WTC11 (cell line): ENCODE results near the gene BHLHE40. TPM values are rescaled to one million over a fixed set of nuclear protein-coding genes. Genes with fewer than 3 reads are reported as not detected.

Experiments used
- ATAC-seq: fragments of 200-7000 bp; cut with Tn5 transposase; 2 replicates; pipeline ENCODE4 v1.10.0; 2021; ENCODE audit warnings: mild to moderate bottlenecking, moderate library complexity
- CTCF ChIA-PET: fragments of 300-600 bp; sonication (Branson Sonifier 250); formaldehyde crosslinking; loops from one replicate; lab custom pipeline; 2021; ENCODE audit warnings: antibody characterized with exemption; lab: Charles Lee
- POLR2A ChIA-PET: fragments of 350-600 bp; sonication (Branson Sonifier 250); formaldehyde crosslinking; loops from one replicate; lab custom pipeline; 2021; ENCODE audit warnings: antibody characterized with exemption; lab: Charles Lee
- DNase-seq: peaks from one replicate; pipeline ENCODE4 v3.0.0; 2021; ENCODE audit warnings: low spot score
- H3K27ac Mint-ChIP-seq: 2 replicates; pipeline ENCODE4 v1.8.0; 2021; ENCODE audit warnings: mixed read lengths
- H3K27me3 Mint-ChIP-seq: 2 replicates; pipeline ENCODE4 v1.8.0; 2021; ENCODE audit warnings: low read depth, mild to moderate bottlenecking, moderate library complexity, mixed read lengths
- H3K36me3 Mint-ChIP-seq: 2 replicates; pipeline ENCODE4 v1.8.0; 2021; ENCODE audit warnings: mixed read lengths
- H3K4me1 Mint-ChIP-seq: 2 replicates; pipeline ENCODE4 v1.8.0; 2022; ENCODE audit warnings: mixed read lengths
- H3K4me3 Mint-ChIP-seq: 2 replicates; pipeline ENCODE4 v1.8.0; 2021; ENCODE audit warnings: mild to moderate bottlenecking, moderate library complexity, mixed read lengths
- H3K9me3 Mint-ChIP-seq: 2 replicates; pipeline ENCODE4 v1.8.0; 2021; ENCODE audit warnings: mixed read lengths
- ATF1 ChIP-seq: sonication (generic); formaldehyde crosslinking; IDR thresholded peaks from 2 replicates; pipeline ENCODE4 v1.8.1; 2023; ENCODE audit warnings: mild to moderate bottlenecking, moderate library complexity, missing genetic modification reagents
- ATF6 ChIP-seq: sonication (generic); formaldehyde crosslinking; IDR thresholded peaks from 2 replicates; pipeline ENCODE4 v1.8.1; 2023; ENCODE audit warnings: mild to moderate bottlenecking, missing genetic modification reagents
- CREM ChIP-seq: sonication (generic); formaldehyde crosslinking; IDR thresholded peaks from 2 replicates; pipeline ENCODE4 v1.8.1; 2022; ENCODE audit warnings: mild to moderate bottlenecking, missing genetic modification reagents, moderate library complexity
- E2F1 ChIP-seq: sonication (generic); formaldehyde crosslinking; IDR thresholded peaks from 2 replicates; pipeline ENCODE4 v1.8.0; 2022; ENCODE audit warnings: mild to moderate bottlenecking, missing genetic modification reagents
- E2F5 ChIP-seq: sonication (generic); formaldehyde crosslinking; IDR thresholded peaks from 2 replicates; pipeline ENCODE4 v1.8.1; 2022; ENCODE audit warnings: mild to moderate bottlenecking, moderate library complexity, missing genetic modification reagents
- ELF4 ChIP-seq: sonication (generic); formaldehyde crosslinking; IDR thresholded peaks from 2 replicates; pipeline ENCODE4 v1.8.1; 2022; ENCODE audit warnings: low read depth, mild to moderate bottlenecking, moderate library complexity, missing genetic modification reagents
- ESRRA ChIP-seq: sonication (generic); formaldehyde crosslinking; IDR thresholded peaks from 2 replicates; pipeline ENCODE4 v1.8.1; 2022; ENCODE audit warnings: mild to moderate bottlenecking, missing genetic modification reagents, borderline replicate concordance
- FOXP1 ChIP-seq: sonication (generic); formaldehyde crosslinking; IDR thresholded peaks from 2 replicates; pipeline ENCODE4 v1.8.0; 2022; ENCODE audit warnings: missing genetic modification reagents, mild to moderate bottlenecking, moderate library complexity, borderline replicate concordance
- GTF2I ChIP-seq: fragments of 250-450 bp; sonication (Bioruptor Pico); conservative IDR thresholded peaks from 2 replicates; pipeline ENCODE4 v1.4.0; 2021; ENCODE audit warnings: mild to moderate bottlenecking
- HMGXB4 ChIP-seq: sonication (generic); formaldehyde crosslinking; IDR thresholded peaks from 2 replicates; pipeline ENCODE4 v1.8.1; 2023; ENCODE audit warnings: mild to moderate bottlenecking, moderate library complexity, missing genetic modification reagents
- JUN ChIP-seq: sonication (generic); formaldehyde crosslinking; IDR thresholded peaks from 2 replicates; pipeline ENCODE4 v1.8.0; 2023; ENCODE audit warnings: mild to moderate bottlenecking, missing genetic modification reagents
- MYBL2 ChIP-seq: sonication (generic); formaldehyde crosslinking; IDR thresholded peaks from 2 replicates; pipeline ENCODE4 v1.8.1; 2023; ENCODE audit warnings: mild to moderate bottlenecking, moderate library complexity, missing genetic modification reagents
- NFATC4 ChIP-seq: fragments of 250-450 bp; sonication (Bioruptor Pico); IDR thresholded peaks from 2 replicates; pipeline ENCODE4 v1.9.0; 2021; ENCODE audit warnings: mild to moderate bottlenecking
- NR1H2 ChIP-seq: sonication (generic); formaldehyde crosslinking; IDR thresholded peaks from 2 replicates; pipeline ENCODE4 v1.9.0; 2021; ENCODE audit warnings: mild to moderate bottlenecking, moderate library complexity, missing genetic modification reagents
- RORB ChIP-seq: fragments of 250-450 bp; sonication (Bioruptor Pico); IDR thresholded peaks from 2 replicates; pipeline ENCODE4 v1.9.0; 2021; ENCODE audit warnings: mild to moderate bottlenecking
- SMAD3 ChIP-seq: sonication (generic); formaldehyde crosslinking; IDR thresholded peaks from 2 replicates; pipeline ENCODE4 v1.8.0; 2022; ENCODE audit warnings: missing genetic modification reagents, mild to moderate bottlenecking, borderline replicate concordance
- SMAD4 ChIP-seq: sonication (generic); formaldehyde crosslinking; IDR thresholded peaks from 2 replicates; pipeline ENCODE4 v1.8.0; 2022; ENCODE audit warnings: mild to moderate bottlenecking, missing genetic modification reagents
- SP1 ChIP-seq: sonication (generic); formaldehyde crosslinking; conservative IDR thresholded peaks from 2 replicates; pipeline ENCODE4 v1.8.1; 2022; ENCODE audit warnings: missing genetic modification reagents
- USF2 ChIP-seq: sonication (generic); formaldehyde crosslinking; IDR thresholded peaks from 2 replicates; pipeline ENCODE4 v1.8.1; 2023; ENCODE audit warnings: mild to moderate bottlenecking, missing genetic modification reagents, moderate library complexity
- ZNF219 ChIP-seq: sonication (generic); formaldehyde crosslinking; IDR thresholded peaks from 2 replicates; pipeline ENCODE4 v1.8.0; 2023; ENCODE audit warnings: missing genetic modification reagents, mild to moderate bottlenecking, borderline replicate concordance
- ZNF232 ChIP-seq: sonication (generic); formaldehyde crosslinking; IDR thresholded peaks from 2 replicates; pipeline ENCODE4 v1.8.0; 2022; ENCODE audit warnings: mild to moderate bottlenecking, missing genetic modification reagents
- ZSCAN18 ChIP-seq: fragments of 250-450 bp; sonication (Bioruptor Pico); IDR thresholded peaks from 2 replicates; pipeline ENCODE4 v2.1.2; 2022; ENCODE audit warnings: mild to moderate bottlenecking, moderate library complexity
- total RNA-seq: library from RNA; stranded (reverse); gene quantifications from 3 replicates; pipeline ENCODE4 v1.2.3, GENCODE V29; 2021

The BHLHE40 gene
- total RNA-seq, 1 experiment from 2014 or later: 5.7 TPM

- ChIA-PET POLR2A (no interaction called here), CTCF (interaction anchor here (0.7 to 6.3 kb wide), 24 partner anchors 9 to 344 kb away, joined by 3 to 110 read pairs (median 4); no protein-coding TSS in a partner anchor)
- peak; percentile 67 for DNase-seq
- Mint-ChIP-seq H3K36me3 (peaks cover 10% of the 10 kb centered on the region), H3K27ac (peak overlapping the region; percentile 73; the same call in 1 of the 2 replicates), H3K27me3 (peaks cover 25% of the 10 kb centered on the region), H3K4me3 (peak overlapping the region; percentile 93), H3K9me3 (no peaks in the 10 kb centered on the region), H3K4me1 (peaks cover 33% of the 10 kb centered on the region)
- TF ChIP-seq ZNF219 (CRISPR knock-in tag) (no peak), ATF6 (CRISPR knock-in tag) (no peak), E2F5 (no peak), ZSCAN18 (CRISPR knock-in tag) (no peak), SP1 (CRISPR knock-in tag) (0 out of 2 replicates have a peak, but pooled peaks have one; percentile 2), SMAD4 (CRISPR knock-in tag) (no peak)
- ATAC-seq: peak; percentile 4
Measured at GRCh38 chr3:4977001-4977852, 2.0 kb upstream of the BHLHE40 start.

GRCh38 chr3:4977853-4978203, 1.4 kb upstream of the BHLHE40 start:
- CTCF ChIA-PET: interaction anchor here (1.3 to 6.3 kb wide), 8 partner anchors 9 to 627 kb away, joined by 3 to 110 read pairs (median 23); no protein-coding TSS in a partner anchor
- ATAC-seq (no peak), DNase-seq (no peak)
- Mint-ChIP-seq H3K27me3 (peaks cover 25% of the 10 kb centered on the region), H3K4me1 (peaks cover 33% of the 10 kb centered on the region), H3K4me3 (peak overlapping the region; percentile 93), H3K27ac (peak overlapping the region; percentile 73), H3K36me3 (peaks cover 14% of the 10 kb centered on the region), H3K9me3 (no peaks in the 10 kb centered on the region)
- TF ChIP-seq MYBL2 (CRISPR knock-in tag) (no peak), HMGXB4 (CRISPR knock-in tag) (no peak), USF2 (CRISPR knock-in tag) (no peak), E2F5 (no peak), FOXP1 (CRISPR knock-in tag) (no peak), NR1H2 (CRISPR knock-in tag) (no peak), JUN (CRISPR knock-in tag) (no peak), RORB (CRISPR knock-in tag) (no peak), SMAD4 (CRISPR knock-in tag) (no peak), NFATC4 (CRISPR knock-in tag) (no peak), ZNF232 (CRISPR knock-in tag) (no peak), ESRRA (no peak), E2F1 (CRISPR knock-in tag) (no peak), ATF1 (CRISPR knock-in tag) (no peak), SMAD3 (CRISPR knock-in tag) (no peak), ELF4 (no peak), GTF2I (CRISPR knock-in tag) (no peak), CREM (no peak)
- POLR2A ChIA-PET: interaction anchor here (1.5 kb wide), 1 partner anchor 74 kb away, joined by 3 read pairs; no protein-coding TSS in a partner anchor
